DND-41 (cell line): ENCODE measurements around the gene WDR70.

ENCODE experiments used
- ATAC-seq: fragments of 200-7000 bp; cut with Tn5 transposase; 3 replicates; pipeline ENCODE4 v1.9.1; 2021; ENCODE audit warnings: low read depth; ENCODE audit not compliant: insufficient read depth
- DNase-seq: peaks from one replicate; pipeline ENCODE4 v3.0.0-alpha.2; 2020
- H2AFZ ChIP-seq: 2 replicates; pipeline ENCODE4 v1.6.0; 2012; ENCODE audit warnings: low read depth, low read length
- H3K27ac ChIP-seq: 2 replicates; pipeline ENCODE4 v1.5.1; 2012; ENCODE audit warnings: low read length, inconsistent platforms
- H3K27me3 ChIP-seq: fragments of 200-600 bp; sonication (generic); 2 replicates; pipeline ENCODE4 v1.6.0; 2012; ENCODE audit warnings: low read length, mild to moderate bottlenecking, inconsistent platforms; ENCODE audit not compliant: insufficient read depth, poor library complexity
- H3K36me3 ChIP-seq: 2 replicates; pipeline ENCODE4 v1.5.1; 2012; ENCODE audit warnings: low read length, inconsistent platforms; ENCODE audit not compliant: insufficient read depth
- H3K4me1 ChIP-seq: 2 replicates; pipeline ENCODE4 v1.5.1; 2012; ENCODE audit warnings: mild to moderate bottlenecking, low read length; ENCODE audit not compliant: insufficient read depth
- H3K4me2 ChIP-seq: 2 replicates; pipeline ENCODE4 v1.6.0; 2012; ENCODE audit warnings: mild to moderate bottlenecking, moderate library complexity, low read length, inconsistent platforms; ENCODE audit not compliant: insufficient read depth
- H3K4me3 ChIP-seq, 2 experiments: fragments of 200-600 bp in 1 of 2; shearing (Covaris generic) in 1 of 2; 2 replicates each; pipeline ENCODE4 v1.5.1; 2012 to 2016; ENCODE audit warnings: inconsistent platforms in 2 of 2, low read length in 2 of 2, mild to moderate bottlenecking in 2 of 2, low read depth in 1 of 2, moderate library complexity in 1 of 2
- H3K79me2 ChIP-seq: 2 replicates; pipeline ENCODE4 v1.6.0; 2012; ENCODE audit warnings: low read length, inconsistent platforms; ENCODE audit not compliant: insufficient read depth
- H3K9ac ChIP-seq: 2 replicates; pipeline ENCODE4 v1.6.0; 2012; ENCODE audit warnings: low read depth, mild to moderate bottlenecking, inconsistent platforms, low read length, moderate library complexity
- H3K9me3 ChIP-seq: 2 replicates; pipeline ENCODE4 v1.5.1; 2012; ENCODE audit warnings: low read length, moderate library complexity, mild to moderate bottlenecking, inconsistent platforms; ENCODE audit not compliant: insufficient read depth, severe bottlenecking
- H4K20me1 ChIP-seq: 2 replicates; pipeline ENCODE4 v1.6.0; 2012; ENCODE audit warnings: low read length; ENCODE audit not compliant: insufficient read depth
- EZH2 ChIP-seq: IDR thresholded peaks from 3 replicates; pipeline ENCODE4 v1.6.1; 2012; ENCODE audit warnings: borderline replicate concordance, low read depth, mild to moderate bottlenecking, moderate library complexity, low read length, inconsistent platforms; ENCODE audit not compliant: severe bottlenecking
- TF ChIP-seq, protein P1 (sequence below): IDR thresholded peaks from 2 replicates; pipeline ENCODE4 v1.5.1; 2012; ENCODE audit warnings: borderline replicate concordance, low read length, moderate library complexity, mild to moderate bottlenecking; ENCODE audit not compliant: poor library complexity, severe bottlenecking; ENCODE audit errors: extremely low read depth

Gene WDR70

GRCh38 chr5:37695647-37696046 lies 316.5 kb downstream of the WDR70 start:
- peaks cover 5% of the 10 kb centered on the region for H3K9me3 ChIP-seq
- no peaks in the 10 kb centered on the region for H4K20me1 ChIP-seq
- no peak overlapping the region for H2AFZ ChIP-seq
- H3K79me2 ChIP-seq: no peaks in the 10 kb centered on the region
- no peak overlapping the region for H3K4me2 ChIP-seq
- peaks cover 3% of the 10 kb centered on the region; the same call in 1 of the 2 replicates for H3K36me3 ChIP-seq
- TF ChIP-seq, protein P1, sequence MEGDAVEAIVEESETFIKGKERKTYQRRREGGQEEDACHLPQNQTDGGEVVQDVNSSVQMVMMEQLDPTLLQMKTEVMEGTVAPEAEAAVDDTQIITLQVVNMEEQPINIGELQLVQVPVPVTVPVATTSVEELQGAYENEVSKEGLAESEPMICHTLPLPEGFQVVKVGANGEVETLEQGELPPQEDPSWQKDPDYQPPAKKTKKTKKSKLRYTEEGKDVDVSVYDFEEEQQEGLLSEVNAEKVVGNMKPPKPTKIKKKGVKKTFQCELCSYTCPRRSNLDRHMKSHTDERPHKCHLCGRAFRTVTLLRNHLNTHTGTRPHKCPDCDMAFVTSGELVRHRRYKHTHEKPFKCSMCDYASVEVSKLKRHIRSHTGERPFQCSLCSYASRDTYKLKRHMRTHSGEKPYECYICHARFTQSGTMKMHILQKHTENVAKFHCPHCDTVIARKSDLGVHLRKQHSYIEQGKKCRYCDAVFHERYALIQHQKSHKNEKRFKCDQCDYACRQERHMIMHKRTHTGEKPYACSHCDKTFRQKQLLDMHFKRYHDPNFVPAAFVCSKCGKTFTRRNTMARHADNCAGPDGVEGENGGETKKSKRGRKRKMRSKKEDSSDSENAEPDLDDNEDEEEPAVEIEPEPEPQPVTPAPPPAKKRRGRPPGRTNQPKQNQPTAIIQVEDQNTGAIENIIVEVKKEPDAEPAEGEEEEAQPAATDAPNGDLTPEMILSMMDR: no peak
- TF ChIP-seq EZH2: no peak
- DNase-seq (no peak), ATAC-seq (no peak)
- H3K4me1 ChIP-seq: no peaks in the 10 kb centered on the region
- H3K9ac ChIP-seq: no peak overlapping the region
- H3K27ac ChIP-seq: no peak overlapping the region
- H3K27me3 ChIP-seq: no peaks in the 10 kb centered on the region
- H3K4me3 ChIP-seq: no peak overlapping the region

- Histone ChIP-seq H3K36me3 (peaks cover 3% of the 10 kb centered on the region; the same call in 1 of the 2 replicates), H3K9ac (no peak overlapping the region), H3K9me3 (peaks cover 5% of the 10 kb centered on the region), H3K27me3 (no peaks in the 10 kb centered on the region), H3K79me2 (no peaks in the 10 kb centered on the region), H2AFZ (no peak overlapping the region), H3K4me1 (no peaks in the 10 kb centered on the region), H3K4me3 (no peak overlapping the region), H3K27ac (no peak overlapping the region), H3K4me2 (no peak overlapping the region), H4K20me1 (no peaks in the 10 kb centered on the region)
- ATAC-seq (no peak), DNase-seq (no peak)
- TF ChIP-seq EZH2: no peak
- TF ChIP-seq, protein P1: no peak
Observed at GRCh38 chr5:37696190-37697021, 317.3 kb downstream of the WDR70 start.

DNA sequence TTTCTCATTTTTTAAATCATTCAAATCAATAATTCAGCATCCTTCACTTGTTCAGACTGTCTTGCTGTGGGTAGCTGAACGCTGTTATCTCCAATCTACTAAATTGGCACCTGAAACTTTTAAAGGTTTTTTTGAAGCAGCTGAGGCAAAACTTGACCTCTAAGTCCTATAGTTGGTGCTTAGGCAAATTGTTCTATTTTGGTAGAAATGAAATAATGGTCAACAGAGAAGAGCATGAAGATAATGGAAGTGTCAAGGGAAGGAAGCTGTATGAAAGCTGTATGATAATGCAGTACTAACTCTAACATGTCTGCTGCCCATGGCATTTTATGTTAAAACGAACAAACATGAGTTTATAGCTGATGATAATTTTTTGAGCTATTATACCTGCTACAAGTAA lies 322.8 kb downstream of the WDR70 start:
- Histone ChIP-seq H3K36me3 (peaks cover 6% of the 10 kb centered on the region; the same call in 1 of the 2 replicates), H3K79me2 (no peaks in the 10 kb centered on the region), H3K4me1 (no peaks in the 10 kb centered on the region), H3K4me2 (no peak overlapping the region), H3K27me3 (no peaks in the 10 kb centered on the region), H3K27ac (no peak overlapping the region), H3K9me3 (no peaks in the 10 kb centered on the region), H3K4me3 (no peak overlapping the region), H2AFZ (no peak overlapping the region), H4K20me1 (no peaks in the 10 kb centered on the region), H3K9ac (no peak overlapping the region)
- DNase-seq (no peak), ATAC-seq (no peak)
- no peak for TF ChIP-seq EZH2
- TF ChIP-seq, protein P1: no peak
